Motor neuron (in vitro differentiated cells): ENCODE measurements around the gene EPN3. TPM values are rescaled to one million over a fixed set of nuclear protein-coding genes. Genes with fewer than 3 reads are reported as not detected.

Experiments used
- ATAC-seq, 8 experiments: fragments of 200-7000 bp; cut with Tn5 transposase; replicated peaks in 6 of 8; 2 replicates each; pipeline ENCODE4 v1.8.0; 2021; ENCODE audit warnings: mild to moderate bottlenecking in 8 of 8, moderate library complexity in 8 of 8
- H3K27ac ChIP-seq, 2 donors: fragments of 250-450 bp; sonication (Bioruptor Pico); 2 replicates each; pipeline ENCODE4 v1.9.0; 2021; ENCODE audit warnings: antibody characterized with exemption in 2 of 2, mild to moderate bottlenecking in 2 of 2, moderate library complexity in 1 of 2
- H3K4me1 ChIP-seq, 2 donors: fragments of 250-450 bp; sonication (Bioruptor Pico); replicated peaks in 1 of 2; 2 replicates each; pipeline ENCODE4 v1.6.1; 2021; ENCODE audit warnings: antibody characterized with exemption in 2 of 2, mild to moderate bottlenecking in 2 of 2, moderate library complexity in 1 of 2
- H3K4me3 ChIP-seq, 5 donors: fragments of 250-450 bp; sonication (Bioruptor Pico); 2 replicates each; pipeline ENCODE4 v1.9.0; 2021; ENCODE audit warnings: antibody characterized with exemption in 5 of 5, mild to moderate bottlenecking in 5 of 5, moderate library complexity in 4 of 5
- WGBS, 10 experiments: fragments of 450-650 bp; shearing (Covaris generic); methylation state at CpG; one replicate each; pipeline ENCODE4 v1.0.0; 2022; 5-methylcytosine and 5-hydroxymethylcytosine counted together
- in situ Hi-C, 9 experiments: fragments of 400-800 bp; cut with MboI; loops; one replicate each; pipeline ENCODE4 v1.15.0; 2021; ENCODE audit warnings: low sequenced_read_pairs in 9 of 9, low pct_unique_long_range_greater_than_20kb in 2 of 9; ENCODE audit not compliant: unreplicated experiment in 9 of 9
- total RNA-seq, 8 experiments: library from RNA; unstranded; fragments of 300-600 nt; gene quantifications; 2 replicates each; pipeline versions ENCODE4 v1.2.3 to v1.2.4, GENCODE V29; 2022

EPN3 gene
- total RNA-seq, 8 experiments from 2014 or later = 0.16 to 0.90 (median 0.54) TPM

DNA sequence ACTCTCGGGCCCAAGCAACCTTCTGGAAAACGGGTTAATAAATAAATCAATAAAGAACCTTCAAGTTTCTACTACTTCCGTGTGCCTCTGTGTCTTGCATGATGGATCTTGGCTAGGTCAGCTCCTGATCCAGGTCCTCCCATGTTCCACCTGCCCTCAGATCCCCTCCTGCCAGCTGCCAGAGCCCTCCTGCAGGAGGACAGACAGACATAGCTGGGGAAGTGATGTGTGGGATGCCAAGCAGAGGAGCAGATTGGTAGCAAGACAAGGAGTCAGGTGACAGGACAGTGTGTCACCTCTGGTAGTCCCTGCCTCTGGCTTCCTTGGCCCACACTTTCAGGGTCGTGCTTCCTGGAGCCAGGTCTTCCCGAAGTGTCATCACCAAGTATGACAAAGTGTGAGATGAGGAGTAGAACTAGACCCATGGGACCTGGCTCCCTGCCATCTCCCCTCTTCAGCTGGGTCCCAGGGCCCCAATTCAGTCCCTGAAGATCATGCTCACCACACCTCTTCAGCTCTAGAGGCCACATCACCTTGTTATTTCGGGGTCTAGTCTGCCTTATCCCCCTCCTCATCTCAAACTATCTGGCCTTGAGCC lies 1.0 kb upstream of the EPN3 start:
- WGBS, 10 experiments = 0 to 80% (median 60%) methylated on average over 1 to 3 of the region's 6 CpGs; no CpG with 5 or more reads in 3 of the 10 experiments
- no peak for ATAC-seq
- in situ Hi-C loops = loop anchor here in 2 of 9 experiments (25.0 kb wide), 1 partner anchor 306 kb away; the partner anchor contains the start of gene WFIKKN2 (in 2 of the 2)
- Histone ChIP-seq H3K27ac (no peak overlapping the region), H3K4me1 (peaks cover 20 to 23% of the 10 kb centered on the region in 2 donors), H3K4me3 (no peak overlapping the region)

DNA sequence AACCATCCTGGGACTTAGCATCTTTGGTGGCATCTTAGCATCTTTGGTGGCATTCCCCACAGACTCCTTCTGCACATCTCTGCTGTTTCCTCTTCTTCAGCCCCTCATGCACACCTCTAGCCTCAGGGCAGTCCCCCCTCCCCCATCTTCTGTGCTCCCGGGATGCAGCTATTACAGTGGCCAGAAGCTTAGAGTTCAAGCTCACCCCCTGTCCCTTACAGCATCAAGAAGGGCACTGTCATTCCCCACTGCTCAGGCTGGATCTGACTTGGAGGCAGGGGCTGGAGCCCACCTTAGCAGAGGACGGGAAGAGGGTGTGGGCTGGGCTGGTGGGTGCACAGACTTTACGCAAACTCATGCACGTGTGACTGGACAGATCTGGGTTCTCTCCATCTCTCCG lies 650 bp downstream of the EPN3 start:
- Histone ChIP-seq H3K4me1 (peaks cover 24 to 28% of the 10 kb centered on the region in 2 donors), H3K27ac (no peak overlapping the region), H3K4me3 (no peak overlapping the region)
- 54 to 83% methylated on average over 1 to 3 of the region's 5 CpGs; no CpG with 5 or more reads in 8 of the 10 experiments for whole genome bisulfite sequencing, 10 experiments
- in situ Hi-C loops = loop anchor here in 2 of 9 experiments (25.0 kb wide), 1 partner anchor 304 kb away; the partner anchor contains the start of gene WFIKKN2 (in 2 of the 2)
- peak in 5 of 8 experiments; percentile 10 to 31 (median 19) for ATAC-seq

DNA sequence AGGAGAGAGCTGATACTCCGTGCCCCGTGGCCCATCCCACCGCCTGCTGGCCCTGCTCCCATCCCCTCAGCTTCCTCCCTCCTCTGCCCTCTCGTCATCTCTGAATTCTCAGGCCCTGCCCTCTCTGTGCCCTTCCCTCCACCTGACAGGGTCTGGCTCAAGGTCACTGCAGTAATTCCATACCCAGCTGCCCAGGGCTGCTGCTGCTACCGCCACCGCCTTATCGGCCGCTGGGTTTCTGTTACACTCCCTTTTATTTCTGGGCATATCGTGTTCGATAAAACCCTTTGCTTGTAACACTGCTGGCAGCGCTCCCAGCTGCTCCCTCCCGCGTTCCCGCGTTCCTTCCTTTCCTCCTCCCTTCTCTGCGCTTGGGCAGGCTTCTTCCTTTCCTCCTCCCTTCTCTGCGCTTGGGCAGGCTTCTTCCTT lies 1.2 kb downstream of the EPN3 start:
- Histone ChIP-seq H3K4me1 (peaks cover 30 to 34% of the 10 kb centered on the region in 2 donors), H3K4me3 (no peak overlapping the region), H3K27ac (no peak overlapping the region)
- ATAC-seq = peak; percentile 11 to 73 (median 28)
- WGBS, 10 experiments = 1 to 40% (median 21%) methylated on average over 1 to 11 of the region's 17 CpGs; no CpG with 5 or more reads in 4 of the 10 experiments
- in situ Hi-C loops = loop anchor here in 2 of 9 experiments (25.0 kb wide), 1 partner anchor 304 kb away; the partner anchor contains the start of gene WFIKKN2 (in 2 of the 2)

DNA sequence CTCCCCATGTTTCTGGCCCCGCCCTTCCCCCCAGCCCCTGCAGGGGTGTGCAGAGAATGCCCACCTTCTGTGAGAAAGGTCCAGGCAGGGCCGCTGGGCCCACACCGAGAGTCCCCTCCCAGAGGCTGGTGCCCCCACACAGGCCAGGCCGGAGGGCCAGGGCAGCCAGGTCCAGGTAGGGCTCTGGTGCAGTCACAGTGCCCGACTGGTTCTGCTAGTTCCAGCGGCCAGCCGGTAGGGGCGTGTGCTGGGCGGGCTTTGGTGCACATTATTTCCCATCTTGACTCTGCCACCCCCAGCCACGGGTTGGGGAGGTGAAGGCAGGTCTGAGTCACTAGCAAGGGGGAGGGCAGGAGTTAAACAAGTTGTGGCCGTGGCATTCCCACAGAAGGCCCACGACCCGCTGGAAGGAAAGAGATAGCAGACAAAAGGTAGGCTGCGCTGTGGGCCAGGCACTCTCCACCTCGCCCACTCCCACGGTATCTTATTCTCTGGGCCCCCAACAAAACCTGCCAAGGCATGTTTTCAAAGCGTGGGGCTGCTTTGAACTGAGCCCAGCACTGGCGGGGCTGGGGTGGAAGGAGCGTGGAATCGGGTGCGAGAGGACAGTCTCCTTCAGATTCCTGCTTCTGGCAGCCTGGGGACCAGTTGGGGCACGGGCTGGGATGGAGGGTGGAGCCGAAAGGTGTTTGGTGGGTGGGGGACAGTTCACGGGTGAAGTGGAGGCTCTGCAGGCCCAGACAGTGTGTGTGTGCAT lies 1.9 kb downstream of the EPN3 start:
- WGBS, 10 experiments = 15 to 100% (median 83%) methylated on average over 3 to 6 of the region's 24 CpGs; no CpG with 5 or more reads in 6 of the 10 experiments
- in situ Hi-C loops = loop anchor here in 2 of 9 experiments (25.0 kb wide), 1 partner anchor 303 kb away; the partner anchor contains the start of gene WFIKKN2 (in 2 of the 2)
- peaks cover 36 to 37% of the 10 kb centered on the region in 2 donors for H3K4me1 ChIP-seq
- no peak overlapping the region for H3K27ac ChIP-seq
- peak in 6 of 8 experiments; percentile 1 to 46 (median 22) for ATAC-seq
- no peak overlapping the region for H3K4me3 ChIP-seq

DNA sequence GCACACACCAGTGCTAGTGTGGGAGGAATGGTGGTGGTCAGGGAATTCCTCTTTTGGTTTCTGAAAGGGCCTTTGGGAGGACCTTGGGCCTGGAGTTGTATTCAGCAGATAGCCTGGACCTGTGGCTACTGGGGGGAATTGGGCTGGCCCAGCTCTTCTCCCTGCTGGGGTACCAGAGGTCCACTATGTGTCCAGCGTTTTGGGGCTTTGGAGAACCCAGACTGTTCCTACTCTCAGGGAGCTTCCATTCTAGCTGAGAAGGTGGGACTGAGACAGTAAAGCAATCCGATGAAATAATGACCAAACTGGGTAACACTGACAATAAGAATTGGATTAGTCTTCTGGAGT lies 2.4 kb downstream of the EPN3 start:
- no peak overlapping the region for H3K27ac ChIP-seq
- 79 to 100% (median 80%) methylated on average over 1 to 2 of the region's 2 CpGs; no CpG with 5 or more reads in 5 of the 10 experiments for WGBS, 10 experiments
- peaks cover 36 to 37% of the 10 kb centered on the region in 2 donors for H3K4me1 ChIP-seq
- no peak for ATAC-seq
- in situ Hi-C loops = loop anchor here in 2 of 9 experiments (25.0 kb wide), 1 partner anchor 302 kb away; the partner anchor contains the start of gene WFIKKN2 (in 2 of the 2)
- no peak overlapping the region for H3K4me3 ChIP-seq

DNA sequence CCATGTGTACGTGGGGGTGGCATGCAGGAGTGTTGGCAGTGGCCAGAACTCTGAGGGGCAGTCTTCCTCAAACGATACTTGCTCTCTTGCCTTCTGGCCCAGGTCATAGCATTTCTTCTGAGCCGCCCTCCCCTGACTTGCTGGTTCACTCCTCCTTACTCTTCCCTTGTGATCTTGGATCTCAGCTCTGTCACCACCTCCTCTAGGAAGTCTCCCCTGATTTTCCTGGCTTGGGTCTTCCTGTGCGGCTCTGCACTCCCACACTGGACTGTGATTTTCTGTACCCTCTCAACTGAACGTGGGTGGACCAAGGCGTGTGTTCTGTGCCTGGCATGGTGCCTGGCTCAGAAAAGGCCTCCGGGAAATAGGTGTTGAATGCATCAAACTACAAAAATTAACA lies 2.9 kb downstream of the EPN3 start:
- WGBS, 10 experiments = 33 to 100% (median 93%) methylated on average over 1 to 5 of the region's 7 CpGs; no CpG with 5 or more reads in 4 of the 10 experiments
- ATAC-seq = no peak
- Histone ChIP-seq H3K4me3 (no peak overlapping the region), H3K4me1 (peaks cover 36 to 37% of the 10 kb centered on the region in 2 donors), H3K27ac (no peak overlapping the region)
- in situ Hi-C loops = loop anchor here in 2 of 9 experiments (25.0 kb wide), 1 partner anchor 302 kb away; the partner anchor contains the start of gene WFIKKN2 (in 2 of the 2)

DNA sequence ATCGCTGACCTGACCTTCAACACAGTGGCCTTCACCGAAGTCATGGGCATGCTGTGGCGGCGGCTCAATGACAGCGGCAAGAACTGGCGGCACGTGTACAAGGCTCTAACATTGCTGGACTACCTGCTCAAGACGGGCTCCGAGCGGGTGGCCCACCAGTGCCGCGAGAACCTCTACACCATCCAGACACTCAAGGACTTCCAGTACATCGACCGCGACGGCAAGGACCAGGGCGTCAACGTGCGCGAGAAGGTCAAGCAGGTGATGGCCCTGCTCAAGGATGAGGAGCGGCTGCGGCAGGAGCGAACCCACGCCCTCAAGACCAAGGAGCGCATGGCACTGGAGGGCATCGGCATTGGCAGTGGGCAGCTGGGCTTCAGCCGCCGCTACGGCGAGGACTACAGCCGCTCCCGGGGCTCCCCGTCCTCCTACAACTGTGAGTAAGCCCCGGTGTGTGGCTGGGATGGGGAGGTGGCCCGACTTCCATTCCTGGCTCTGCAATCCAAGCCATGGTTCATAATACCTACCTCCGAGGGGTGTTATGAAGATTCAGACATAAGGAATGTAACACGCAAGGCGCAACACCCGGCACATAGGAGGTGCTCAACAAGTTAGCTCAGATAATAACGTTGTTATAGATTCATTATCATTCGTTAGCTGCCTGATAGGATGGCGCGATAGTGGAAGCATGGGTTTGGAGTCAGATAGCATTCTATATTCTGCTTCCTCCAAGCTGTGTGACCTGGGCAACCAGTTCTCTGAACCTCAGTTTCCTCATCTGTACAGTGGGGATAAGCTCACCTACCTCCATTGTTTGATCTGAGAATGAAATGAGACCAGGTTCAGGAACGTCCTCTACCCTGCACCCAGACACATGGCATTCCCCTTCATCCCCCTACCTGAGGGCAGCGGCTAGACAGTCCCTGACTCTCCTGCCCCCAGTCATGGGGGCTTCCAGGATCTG lies 4.4 kb downstream of the EPN3 start:
- WGBS, 10 experiments = 70 to 100% (median 94%) methylated on average over 1 to 29 of the region's 45 CpGs
- ATAC-seq = no peak
- Histone ChIP-seq H3K27ac (no peak overlapping the region), H3K4me3 (no peak overlapping the region), H3K4me1 (peaks cover 42 to 43% of the 10 kb centered on the region in 2 donors)
- in situ Hi-C loops = loop anchor here in 2 of 9 experiments (25.0 kb wide), 1 partner anchor 300 kb away; the partner anchor contains the start of gene WFIKKN2 (in 2 of the 2)

DNA sequence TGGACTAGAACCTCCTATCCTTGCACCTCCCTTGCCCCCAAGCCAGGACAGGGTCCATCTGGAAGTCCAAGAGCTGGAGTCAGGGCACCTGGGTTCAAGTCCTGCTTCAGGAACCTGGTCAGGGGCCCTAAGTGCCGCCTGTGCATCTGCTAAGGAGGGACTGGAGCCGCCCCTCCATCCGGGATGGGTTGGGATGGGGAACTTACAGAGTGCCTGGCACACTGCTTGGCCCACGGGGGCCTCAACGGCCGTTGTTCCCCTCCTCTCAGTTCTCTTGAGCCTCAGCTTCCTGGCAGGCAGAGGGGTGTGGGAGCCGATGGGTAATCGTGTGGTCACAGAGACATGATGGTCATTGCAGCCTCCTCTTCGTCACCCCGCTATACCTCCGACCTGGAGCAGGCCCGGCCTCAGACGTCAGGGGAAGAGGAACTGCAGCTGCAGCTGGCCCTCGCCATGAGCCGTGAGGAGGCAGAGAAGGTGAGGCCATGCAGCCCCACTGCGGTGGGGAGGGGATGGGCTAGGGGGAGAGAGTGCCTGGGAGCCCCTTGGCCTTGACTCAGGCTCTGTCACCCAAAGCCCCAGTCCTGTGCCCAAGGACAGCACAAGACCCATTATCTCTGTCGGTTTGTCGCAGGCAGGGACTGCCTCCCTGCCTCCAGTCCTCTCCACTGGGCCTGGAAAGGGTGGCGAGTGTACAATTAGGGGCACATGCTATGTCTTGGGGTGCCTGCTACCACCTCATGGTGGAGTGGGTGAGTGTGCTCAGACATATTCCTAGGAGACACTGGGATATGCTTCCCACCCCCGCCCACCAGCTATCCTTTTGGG lies 5.4 kb downstream of the EPN3 start:
- H3K27ac ChIP-seq = peak overlapping the region; percentile 57 to 68
- no peak overlapping the region for H3K4me3 ChIP-seq
- 57 to 58% methylated on average over 1 to 6 of the region's 20 CpGs; no CpG with 5 or more reads in 8 of the 10 experiments for WGBS, 10 experiments
- in situ Hi-C loops = loop anchor here in 2 of 9 experiments (25.0 kb wide), 1 partner anchor 299 kb away; the partner anchor contains the start of gene WFIKKN2 (in 2 of the 2)
- ATAC-seq = no peak
- peaks cover 37 to 41% of the 10 kb centered on the region in 2 donors for H3K4me1 ChIP-seq

DNA sequence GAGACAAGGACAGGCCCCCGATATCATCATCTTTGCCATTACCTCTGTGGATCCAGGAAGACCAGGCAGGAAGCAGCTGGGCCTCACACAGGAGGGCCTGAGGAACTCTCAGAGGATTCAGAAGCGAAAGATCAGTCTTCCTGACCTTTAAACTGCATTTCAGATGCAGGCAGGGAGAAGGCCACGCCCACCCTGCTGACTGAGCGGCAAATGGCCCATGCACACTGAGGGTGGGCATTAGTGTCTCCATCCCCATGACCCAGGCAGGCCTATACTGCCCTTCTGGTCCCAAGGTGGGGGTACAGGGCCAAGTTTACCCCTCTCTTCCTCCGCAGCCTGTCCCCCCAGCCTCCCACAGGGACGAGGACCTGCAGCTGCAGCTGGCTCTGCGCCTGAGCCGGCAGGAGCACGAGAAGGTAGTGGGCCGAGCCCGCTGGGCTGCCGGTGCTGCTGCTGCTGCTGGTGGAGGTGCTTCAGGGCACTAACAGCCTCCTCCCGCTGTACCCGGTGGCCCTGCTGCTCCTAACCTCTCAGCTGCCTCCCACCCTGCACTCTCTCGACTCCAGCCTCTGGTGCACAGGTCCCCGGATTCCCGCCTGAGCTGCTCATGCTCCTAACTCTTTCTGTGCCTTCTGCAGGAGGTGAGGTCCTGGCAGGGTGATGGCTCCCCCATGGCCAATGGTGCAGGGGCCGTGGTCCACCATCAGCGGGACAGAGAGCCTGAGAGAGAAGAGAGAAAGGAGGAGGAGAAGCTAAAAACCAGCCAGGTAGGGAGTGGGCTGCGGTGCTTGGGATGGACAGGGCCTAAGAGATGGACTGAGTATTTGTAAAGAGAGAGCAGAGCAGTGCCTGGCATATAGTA lies 6.2 kb downstream of the EPN3 start:
- in situ Hi-C loops = loop anchor here in 2 of 9 experiments (25.0 kb wide), 1 partner anchor 299 kb away; the partner anchor contains the start of gene WFIKKN2 (in 2 of the 2)
- peak overlapping the region; percentile 57 to 68 for H3K27ac ChIP-seq
- peak in 5 of 8 experiments; percentile 4 to 49 (median 31) for ATAC-seq
- no peak overlapping the region for H3K4me3 ChIP-seq
- peaks cover 32 to 34% of the 10 kb centered on the region in 2 donors for H3K4me1 ChIP-seq
- 53 to 86% (median 65%) methylated on average over 1 to 6 of the region's 20 CpGs; no CpG with 5 or more reads in 5 of the 10 experiments for WGBS, 10 experiments

DNA sequence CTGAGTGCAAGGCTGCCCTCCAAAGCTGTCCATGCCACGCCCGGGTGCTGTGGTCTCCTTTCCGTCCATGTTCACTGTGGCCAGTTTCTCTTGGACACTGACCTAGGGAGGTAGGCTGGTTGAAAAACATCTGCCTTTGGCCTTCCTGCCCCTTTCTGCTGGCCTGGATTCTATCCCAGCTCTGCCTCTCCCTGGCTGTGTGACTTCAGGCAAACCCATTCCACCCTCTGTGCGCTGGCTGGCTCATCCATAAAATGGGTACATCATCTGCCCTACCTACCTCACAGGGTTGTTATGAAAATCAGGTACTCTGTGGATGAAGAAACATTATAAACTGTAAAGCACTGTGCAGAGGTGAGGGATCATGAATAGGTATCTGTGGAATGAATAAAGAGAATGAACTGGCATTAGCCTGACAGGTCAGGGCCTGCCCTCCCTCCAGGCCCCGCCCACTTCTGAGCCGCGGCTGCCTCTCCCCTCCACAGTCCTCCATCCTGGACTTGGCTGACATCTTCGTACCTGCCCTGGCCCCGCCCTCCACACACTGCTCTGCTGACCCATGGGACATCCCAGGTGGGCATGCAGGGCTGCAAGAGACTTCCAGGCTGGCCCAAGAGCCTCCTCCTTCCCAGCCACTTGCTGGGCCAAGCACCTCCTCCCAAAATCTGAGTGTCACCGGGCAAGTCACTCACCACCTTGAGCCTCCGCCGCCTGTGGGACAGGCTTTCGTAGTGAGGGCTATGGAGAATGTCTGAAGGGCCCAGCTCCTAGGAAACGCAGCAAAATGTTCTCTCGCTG lies 7.4 kb downstream of the EPN3 start:
- in situ Hi-C loops = loop anchor here in 5 of 9 experiments (10.0 to 25.0 kb wide), 4 partner anchors 145 to 305 kb away; partner anchors contain the start of gene WFIKKN2 (in 2 of the 5)
- ATAC-seq = no peak
- Histone ChIP-seq H3K4me1 (peaks cover 27 to 29% of the 10 kb centered on the region in 2 donors), H3K27ac (no peak overlapping the region), H3K4me3 (no peak overlapping the region)
- WGBS, 10 experiments = 20 to 100% (median 100%) methylated on average over 1 to 4 of the region's 15 CpGs; no CpG with 5 or more reads in 4 of the 10 experiments
